Measurements from ENCODE around the gene CAB39.

DNA sequence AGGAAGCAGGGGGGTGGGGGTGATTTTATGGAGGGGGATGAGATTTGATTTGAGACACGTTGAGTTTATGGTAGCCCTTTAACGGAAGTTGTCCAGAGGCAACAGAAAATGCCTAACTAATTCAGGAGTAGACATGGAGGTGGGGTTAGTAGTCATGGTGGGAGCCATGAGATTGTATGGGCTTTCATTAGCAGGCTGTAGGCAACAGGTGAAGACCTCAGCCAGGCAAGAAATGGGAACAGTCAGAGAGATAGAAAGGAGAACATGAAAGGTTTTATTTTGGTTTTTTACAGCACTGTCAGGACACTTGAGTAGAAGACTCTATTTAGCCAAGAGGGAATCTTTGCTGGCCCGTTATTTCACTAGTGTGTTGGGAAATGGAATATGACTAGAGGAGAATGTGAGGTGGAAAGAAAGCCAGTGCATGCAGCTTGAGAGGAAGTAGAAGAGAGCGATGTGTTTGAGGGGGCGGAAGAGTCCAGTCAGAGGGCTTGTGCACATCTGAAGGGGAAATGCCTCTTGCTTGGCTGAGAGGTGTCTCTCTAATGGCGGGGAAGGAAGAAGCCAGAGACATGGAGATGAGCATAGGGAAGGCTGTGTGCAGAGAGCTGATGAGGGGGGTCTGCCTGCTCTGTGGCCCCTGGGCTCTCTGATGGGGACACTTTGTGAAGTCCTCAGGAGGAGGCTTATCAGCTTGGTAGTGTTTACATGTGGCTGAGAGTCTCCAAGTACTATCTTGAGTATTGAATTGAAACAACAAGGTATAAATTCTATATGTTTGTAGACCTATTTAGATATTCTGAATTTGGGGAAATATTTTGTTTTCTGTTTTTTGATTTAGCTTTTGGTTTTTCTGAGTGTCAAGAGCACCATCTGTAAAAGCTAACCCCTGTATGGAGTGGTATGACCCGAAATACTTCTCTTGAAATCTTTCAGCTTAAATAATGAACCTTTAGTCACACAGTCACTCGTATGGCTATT, 85.2 kb downstream of the CAB39 start:
- TF ChIP-seq CEBPB (IDR thresholded peaks at IDR 0.05; ENCODE audit: low read depth, low read length) (no peak), GABPA (IDR thresholded peaks at IDR 0.05; ENCODE audit: borderline replicate concordance, insufficient read depth, low read length) (no peak), POLR2A (IDR thresholded peaks at IDR 0.05; ENCODE audit: control extremely low read depth in 1 of 2, low read depth in 2 of 2, low read length in 2 of 2) (no peak), RAD21 (IDR thresholded peaks at IDR 0.05 in 1 of 2, conservative IDR thresholded peaks at IDR 0.05 in 1 of 2; ENCODE audit: low read depth in 2 of 2, low read length in 2 of 2) (no peak), EGR1 (IDR thresholded peaks at IDR 0.05; ENCODE audit: borderline replicate concordance, low read depth, low read length) (no peak), EZH2 (IDR thresholded peaks at IDR 0.05; ENCODE audit: low read depth, low read length, severe bottlenecking) (no peak), TCF12 (IDR thresholded peaks at IDR 0.05; ENCODE audit: low read depth, low read length) (no peak), CREB1 (IDR thresholded peaks at IDR 0.05) (no peak), ASH2L (IDR thresholded peaks at IDR 0.05; ENCODE audit: low read length) (no peak), BCL11A (IDR thresholded peaks at IDR 0.05; ENCODE audit: low read depth in 2 of 2, low read length in 2 of 2) (no peak), YY1 (IDR thresholded peaks at IDR 0.05; ENCODE audit: low read depth, low read length) (no peak), SIX5 (IDR thresholded peaks at IDR 0.05; ENCODE audit: low read depth, low read length) (no peak)
- TF ChIP-seq, protein P1, sequence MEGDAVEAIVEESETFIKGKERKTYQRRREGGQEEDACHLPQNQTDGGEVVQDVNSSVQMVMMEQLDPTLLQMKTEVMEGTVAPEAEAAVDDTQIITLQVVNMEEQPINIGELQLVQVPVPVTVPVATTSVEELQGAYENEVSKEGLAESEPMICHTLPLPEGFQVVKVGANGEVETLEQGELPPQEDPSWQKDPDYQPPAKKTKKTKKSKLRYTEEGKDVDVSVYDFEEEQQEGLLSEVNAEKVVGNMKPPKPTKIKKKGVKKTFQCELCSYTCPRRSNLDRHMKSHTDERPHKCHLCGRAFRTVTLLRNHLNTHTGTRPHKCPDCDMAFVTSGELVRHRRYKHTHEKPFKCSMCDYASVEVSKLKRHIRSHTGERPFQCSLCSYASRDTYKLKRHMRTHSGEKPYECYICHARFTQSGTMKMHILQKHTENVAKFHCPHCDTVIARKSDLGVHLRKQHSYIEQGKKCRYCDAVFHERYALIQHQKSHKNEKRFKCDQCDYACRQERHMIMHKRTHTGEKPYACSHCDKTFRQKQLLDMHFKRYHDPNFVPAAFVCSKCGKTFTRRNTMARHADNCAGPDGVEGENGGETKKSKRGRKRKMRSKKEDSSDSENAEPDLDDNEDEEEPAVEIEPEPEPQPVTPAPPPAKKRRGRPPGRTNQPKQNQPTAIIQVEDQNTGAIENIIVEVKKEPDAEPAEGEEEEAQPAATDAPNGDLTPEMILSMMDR (IDR thresholded peaks at IDR 0.05; ENCODE audit: control extremely low read depth in 1 of 3, insufficient read depth in 1 of 3, low read depth in 1 of 3, low read length in 3 of 3), result no peak
- TF ChIP-seq, protein P2, sequence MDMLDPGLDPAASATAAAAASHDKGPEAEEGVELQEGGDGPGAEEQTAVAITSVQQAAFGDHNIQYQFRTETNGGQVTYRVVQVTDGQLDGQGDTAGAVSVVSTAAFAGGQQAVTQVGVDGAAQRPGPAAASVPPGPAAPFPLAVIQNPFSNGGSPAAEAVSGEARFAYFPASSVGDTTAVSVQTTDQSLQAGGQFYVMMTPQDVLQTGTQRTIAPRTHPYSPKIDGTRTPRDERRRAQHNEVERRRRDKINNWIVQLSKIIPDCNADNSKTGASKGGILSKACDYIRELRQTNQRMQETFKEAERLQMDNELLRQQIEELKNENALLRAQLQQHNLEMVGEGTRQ (IDR thresholded peaks at IDR 0.05; ENCODE audit: low read length), result no peak

Data from H1 (cell line).